ENCODE data around the gene DNAJB2.
A peak's percentile ranks its signal among the peaks of the same experiment; 100 is the strongest.

The DNAJB2 gene

GRCh38 chr2:219272356-219272755 lies 6.8 kb upstream of the DNAJB2 start:
- no peak for DNase-seq (ENCODE audit: extremely low read depth, low read depth)
- TF ChIP-seq, protein P1, sequence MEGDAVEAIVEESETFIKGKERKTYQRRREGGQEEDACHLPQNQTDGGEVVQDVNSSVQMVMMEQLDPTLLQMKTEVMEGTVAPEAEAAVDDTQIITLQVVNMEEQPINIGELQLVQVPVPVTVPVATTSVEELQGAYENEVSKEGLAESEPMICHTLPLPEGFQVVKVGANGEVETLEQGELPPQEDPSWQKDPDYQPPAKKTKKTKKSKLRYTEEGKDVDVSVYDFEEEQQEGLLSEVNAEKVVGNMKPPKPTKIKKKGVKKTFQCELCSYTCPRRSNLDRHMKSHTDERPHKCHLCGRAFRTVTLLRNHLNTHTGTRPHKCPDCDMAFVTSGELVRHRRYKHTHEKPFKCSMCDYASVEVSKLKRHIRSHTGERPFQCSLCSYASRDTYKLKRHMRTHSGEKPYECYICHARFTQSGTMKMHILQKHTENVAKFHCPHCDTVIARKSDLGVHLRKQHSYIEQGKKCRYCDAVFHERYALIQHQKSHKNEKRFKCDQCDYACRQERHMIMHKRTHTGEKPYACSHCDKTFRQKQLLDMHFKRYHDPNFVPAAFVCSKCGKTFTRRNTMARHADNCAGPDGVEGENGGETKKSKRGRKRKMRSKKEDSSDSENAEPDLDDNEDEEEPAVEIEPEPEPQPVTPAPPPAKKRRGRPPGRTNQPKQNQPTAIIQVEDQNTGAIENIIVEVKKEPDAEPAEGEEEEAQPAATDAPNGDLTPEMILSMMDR (IDR thresholded peaks at IDR 0.05; ENCODE audit: low read depth, low read length): no peak

DNA sequence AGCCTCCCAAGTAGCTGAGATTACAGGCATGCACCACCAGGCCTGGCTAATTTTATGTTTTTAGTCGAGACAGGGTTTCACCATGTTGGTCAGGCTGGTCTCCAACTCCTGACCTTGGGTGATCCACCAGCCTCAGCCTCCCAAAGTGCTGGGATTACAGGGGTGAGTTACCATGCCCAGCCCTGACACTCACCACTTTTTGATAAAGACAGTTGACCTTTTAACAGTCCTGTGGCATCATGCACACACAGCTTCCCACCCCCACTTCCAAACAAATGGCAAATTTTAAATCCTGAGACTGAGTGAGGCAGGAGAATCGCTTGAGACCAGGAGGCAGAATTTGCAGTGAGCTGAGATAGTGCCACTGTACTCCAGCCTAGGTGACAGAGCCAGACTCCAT lies 6.2 kb upstream of the DNAJB2 start:
- TF ChIP-seq, protein P1 (IDR thresholded peaks at IDR 0.05; ENCODE audit: low read depth, low read length): no peak
- no peak for DNase-seq (ENCODE audit: extremely low read depth, low read depth)

DNA sequence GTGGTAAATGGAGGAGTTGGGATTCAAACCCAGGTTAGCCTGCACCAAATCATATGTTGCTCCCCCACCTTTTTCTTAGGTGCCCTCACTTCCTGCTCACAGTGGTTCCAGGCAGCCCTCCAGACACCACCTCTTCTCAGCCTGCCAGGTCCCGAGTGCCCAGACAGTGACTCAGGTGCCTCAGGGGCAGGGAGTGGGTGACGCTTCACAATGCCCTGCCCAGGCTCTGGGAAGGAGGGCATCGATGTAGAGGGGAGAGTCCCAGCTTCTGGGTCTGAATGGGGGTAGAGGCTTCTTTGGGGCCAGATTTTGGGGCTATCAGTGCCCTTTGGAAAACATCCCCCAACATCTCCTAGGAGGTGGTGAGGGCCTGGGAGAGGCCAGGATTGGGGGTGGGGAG lies 5.2 kb upstream of the DNAJB2 start:
- TF ChIP-seq, protein P1 (IDR thresholded peaks at IDR 0.05; ENCODE audit: low read depth, low read length): no peak
- DNase-seq (ENCODE audit: extremely low read depth, low read depth): no peak

DNA sequence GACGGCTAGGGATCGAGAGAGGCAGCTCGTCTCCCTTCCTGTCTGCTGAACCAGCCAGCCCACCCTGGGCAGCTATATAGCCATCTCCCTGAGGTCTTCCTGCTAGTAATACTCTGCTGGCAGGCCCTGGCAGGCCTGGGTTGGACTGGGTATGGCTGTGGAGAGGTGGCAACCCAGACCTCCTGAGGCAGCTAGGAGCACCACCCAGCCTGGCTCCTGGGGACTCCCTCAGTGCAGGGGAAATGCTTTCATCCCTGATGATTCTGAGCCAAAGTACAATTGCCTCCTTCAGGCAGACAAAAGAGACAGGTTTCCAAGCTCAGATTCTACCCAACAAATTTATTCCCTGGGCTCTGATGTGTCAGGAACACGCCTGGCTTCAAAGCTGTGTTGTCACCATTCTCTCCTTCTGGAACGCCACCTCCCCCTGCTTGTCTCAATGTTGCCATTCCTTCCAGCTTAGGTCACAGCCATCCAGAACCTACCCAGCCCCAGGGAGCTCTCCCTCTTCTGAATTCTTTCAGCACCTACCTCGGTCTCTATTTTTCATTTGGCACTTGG lies 4.7 kb upstream of the DNAJB2 start:
- TF ChIP-seq, protein P1 (IDR thresholded peaks at IDR 0.05; ENCODE audit: low read depth, low read length): no peak
- peak; percentile 30 for DNase-seq (ENCODE audit: extremely low read depth, low read depth)

GRCh38 chr2:219277703-219278654 lies 1.2 kb upstream of the DNAJB2 start:
- peak; percentile 44 for DNase-seq (ENCODE audit: extremely low read depth, low read depth)
- TF ChIP-seq, protein P1 (IDR thresholded peaks at IDR 0.05; ENCODE audit: low read depth, low read length): peak; percentile 98

- no peak for DNase-seq (ENCODE audit: extremely low read depth, low read depth)
- TF ChIP-seq, protein P1 (IDR thresholded peaks at IDR 0.05; ENCODE audit: low read depth, low read length): no peak
Observed at GRCh38 chr2:219278655-219279150, 463 bp upstream of the DNAJB2 start.
